Neural crest cell (in vitro differentiated cells): ENCODE results near the gene LCE5A. TPM values are rescaled to one million over a fixed set of nuclear protein-coding genes. Genes with fewer than 3 reads are reported as not detected.
"Not testable (repeated sequence)": the region's sequence is repeated elsewhere in the genome, so short reads cannot be mapped to it uniquely, and the experiment has no call there.

ENCODE experiments used
- DNase-seq: peaks from one replicate; pipeline ENCODE4 v3.0.0; 2021; ENCODE audit warnings: low read depth, mixed read lengths, low spot score
- H3K27ac Mint-ChIP-seq: one replicate; pipeline ENCODE4 v1.8.0; 2021; ENCODE audit warnings: mild to moderate bottlenecking, mixed read lengths; ENCODE audit not compliant: unreplicated experiment
- H3K27me3 Mint-ChIP-seq: 2 replicates; pipeline ENCODE4 v1.8.0; 2021; ENCODE audit warnings: low read depth, mild to moderate bottlenecking, mixed read lengths
- H3K36me3 Mint-ChIP-seq: 2 replicates; pipeline ENCODE4 v1.8.0; 2021; ENCODE audit warnings: low read depth, mild to moderate bottlenecking, mixed read lengths
- H3K4me1 Mint-ChIP-seq: 2 replicates; pipeline ENCODE4 v1.8.0; 2021; ENCODE audit warnings: mixed read lengths
- H3K4me3 Mint-ChIP-seq: one replicate; pipeline ENCODE4 v1.8.0; 2021; ENCODE audit warnings: mild to moderate bottlenecking, mixed read lengths
- H3K9me3 Mint-ChIP-seq: 2 replicates; pipeline ENCODE4 v1.8.0; 2021; ENCODE audit warnings: mixed read lengths
- CTCF ChIP-seq: fragments of 200-600 bp; sonication (generic); conservative IDR thresholded peaks from 2 replicates; pipeline ENCODE4 v1.5.0; 2021; ENCODE audit warnings: antibody characterized with exemption, mild to moderate bottlenecking
- total RNA-seq: library from RNA; stranded (reverse); gene quantifications from 2 replicates; pipeline ENCODE4 v1.2.1, GENCODE V29; 2021

The LCE5A gene
- total RNA-seq, 1 donor from 2014 or later, result not detected

- Mint-ChIP-seq H3K27me3 (no peaks in the 10 kb centered on the region), H3K9me3 (peaks cover 13% of the 10 kb centered on the region), H3K36me3 (peaks cover 5% of the 10 kb centered on the region), H3K4me3 (no peak overlapping the region), H3K4me1 (no peaks in the 10 kb centered on the region), H3K27ac (no peak overlapping the region)
- DNase-seq, result no peak
- no peak for TF ChIP-seq CTCF
These were observed 36.1 kb downstream of the LCE5A start for GRCh38 chr1:152546704-152547103.

GRCh38 chr1:152548358-152548757, 37.8 kb downstream of the LCE5A start:
- DNase-seq, H3K9me3 Mint-ChIP-seq, H3K27ac Mint-ChIP-seq, H3K4me1 Mint-ChIP-seq, H3K36me3 Mint-ChIP-seq, H3K27me3 Mint-ChIP-seq, H3K4me3 Mint-ChIP-seq: not testable (repeated sequence)

Other genes with a start within 250 kb of the LCE5A start
- not detected in 2 replicates for gene FLG, start 185.6 kb upstream of the LCE5A start, total RNA-seq
- not detected in 2 replicates for gene FLG2, start 150.8 kb upstream of the LCE5A start, total RNA-seq
- not detected in 2 replicates for gene CRNN, start 96.5 kb upstream of the LCE5A start, total RNA-seq
- gene CRCT1, start 3.7 kb downstream of the LCE5A start, total RNA-seq, result not detected in 2 replicates
- not detected in 2 replicates for gene LCE3E, start 56.0 kb downstream of the LCE5A start, total RNA-seq
- gene LCE3D, start 69.7 kb downstream of the LCE5A start, total RNA-seq, result not detected in 2 replicates
- gene LCE3C, start 89.4 kb downstream of the LCE5A start, total RNA-seq, result not detected in 2 replicates
- gene LCE3B, start 103.0 kb downstream of the LCE5A start, total RNA-seq, result not detected in 2 replicates
- not detected in 2 replicates for gene LCE3A, start 112.3 kb downstream of the LCE5A start, total RNA-seq
- gene LCE2D, start 152.6 kb downstream of the LCE5A start, total RNA-seq, result not detected in 2 replicates
- not detected in 2 replicates for gene LCE2C, start 164.5 kb downstream of the LCE5A start, total RNA-seq
- gene LCE2B, start 175.3 kb downstream of the LCE5A start, total RNA-seq, result not detected in 2 replicates
- gene LCE2A, start 187.5 kb downstream of the LCE5A start, total RNA-seq, result not detected in 2 replicates
- not detected in 2 replicates for gene LCE4A, start 197.4 kb downstream of the LCE5A start, total RNA-seq
- gene KPRP, start 247.2 kb downstream of the LCE5A start, total RNA-seq, result not detected in 2 replicates